ENCODE results near the gene TAPT1. TPM values are rescaled to one million over a fixed set of nuclear protein-coding genes. Genes with fewer than 3 reads are reported as not detected.

Gene TAPT1
- total RNA-seq, 2 experiments from 2014 or later, result 35.6 TPM

DNA sequence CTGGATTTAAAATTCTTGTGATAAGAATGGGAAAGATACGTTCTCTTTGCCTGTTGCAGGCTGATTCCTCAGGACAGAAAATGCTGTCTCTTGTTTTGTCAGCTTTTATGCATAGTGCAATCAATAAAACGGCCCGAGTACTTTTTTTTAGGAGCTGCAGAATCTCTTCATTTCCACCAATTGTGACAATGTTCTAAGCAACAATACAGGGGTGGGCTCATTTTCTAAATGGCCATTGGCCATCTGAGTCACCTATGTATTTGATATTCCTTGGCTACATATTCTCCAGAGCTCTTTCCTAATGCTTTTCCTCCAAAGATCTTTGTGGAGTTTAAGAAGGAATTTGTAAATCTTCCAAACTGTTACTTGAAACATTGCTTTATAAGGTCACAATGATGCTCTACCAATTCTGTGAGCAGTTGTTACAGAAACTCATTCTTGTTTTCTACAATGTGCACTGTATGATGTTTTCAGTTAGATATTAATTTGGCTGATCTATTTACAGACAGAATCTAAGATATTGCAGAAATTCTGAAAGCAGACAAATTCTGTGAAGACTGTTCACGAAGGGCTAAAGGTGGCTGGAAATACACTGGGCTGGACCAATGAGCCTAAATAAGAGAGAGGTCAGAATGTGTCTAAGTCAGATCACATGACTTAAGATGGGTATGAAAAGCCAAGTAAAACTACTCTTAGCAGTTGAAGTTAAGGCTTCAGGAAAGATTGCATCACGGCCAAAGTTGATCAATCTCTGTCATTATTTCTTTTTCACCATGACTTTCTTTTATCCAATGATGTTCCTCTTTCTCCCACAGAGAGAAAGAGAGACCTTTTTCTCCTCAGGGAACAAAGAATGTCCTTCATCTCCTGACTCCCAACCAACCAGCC is 33.4 kb downstream of the TAPT1 start:
- no peak overlapping the region for H3K27ac Mint-ChIP-seq
- H3K36me3 Mint-ChIP-seq, result peaks cover 19% of the 10 kb centered on the region
- no peaks in the 10 kb centered on the region for H3K9me3 Mint-ChIP-seq

GRCh38 chr4:16192057-16192456 is 34.2 kb downstream of the TAPT1 start:
- ChIA-PET CTCF (no interaction called here), POLR2A (no interaction called here)
- no peaks in the 10 kb centered on the region for H3K9me3 Mint-ChIP-seq

More for the DNA sequence above, 33.4 kb downstream of the TAPT1 start:
- POLR2A ChIA-PET, result no interaction called here
- Mint-ChIP-seq H3K4me1 (ENCODE audit: low read depth) (peaks cover 16% of the 10 kb centered on the region), H3K4me3 (no peak overlapping the region), H3K27me3 (no peaks in the 10 kb centered on the region)
- CTCF ChIA-PET, result interaction anchor here (1.3 kb wide), 1 partner anchor 13 kb away, joined by 5 read pairs; no protein-coding TSS in a partner anchor
- no peak for DNase-seq
- intact Hi-C loops (cut with micrococcal nuclease), result no loop called here

GRCh38 chr4:16187455-16187854 is 38.8 kb downstream of the TAPT1 start:
- Mint-ChIP-seq H3K27ac (no peak overlapping the region), H3K27me3 (no peaks in the 10 kb centered on the region), H3K4me3 (no peak overlapping the region), H3K9me3 (no peaks in the 10 kb centered on the region), H3K4me1 (ENCODE audit: low read depth) (no peaks in the 10 kb centered on the region), H3K36me3 (peaks cover 15% of the 10 kb centered on the region)
- ChIA-PET CTCF (interaction anchor here (0.9 to 1.5 kb wide), 2 partner anchors 13 to 19 kb away, joined by 3 to 4 read pairs; no protein-coding TSS in a partner anchor), POLR2A (no interaction called here)
- intact Hi-C loops (cut with micrococcal nuclease), result no loop called here
- DNase-seq, result no peak

More at GRCh38 chr4:16192057-16192456, 34.2 kb downstream of the TAPT1 start:
- H3K36me3 Mint-ChIP-seq, result peaks cover 19% of the 10 kb centered on the region
- no peak overlapping the region for H3K27ac Mint-ChIP-seq
- H3K27me3 Mint-ChIP-seq, result no peaks in the 10 kb centered on the region
- no peak overlapping the region for H3K4me3 Mint-ChIP-seq
- no peak for DNase-seq
- intact Hi-C loops (cut with micrococcal nuclease), result no loop called here
- peaks cover 14% of the 10 kb centered on the region for H3K4me1 Mint-ChIP-seq (ENCODE audit: low read depth)

DNA sequence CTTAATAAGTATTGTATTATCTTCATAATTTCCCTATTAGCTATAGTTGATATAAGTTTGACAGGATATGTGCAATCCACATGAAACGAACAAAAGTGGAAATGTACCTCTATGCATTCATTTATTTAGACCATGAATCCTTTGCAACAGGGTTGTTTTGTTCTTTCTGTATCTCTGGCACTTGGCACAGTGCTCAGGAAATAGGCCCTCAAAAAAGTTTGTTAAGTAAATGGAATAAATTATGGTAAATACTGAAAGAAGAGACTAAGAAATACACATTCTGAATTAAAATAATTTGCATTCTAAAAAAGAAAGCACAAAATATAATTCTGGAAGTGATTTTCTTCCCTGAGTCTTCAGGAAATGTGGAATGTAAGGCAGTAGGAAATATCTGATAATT is 39.3 kb downstream of the TAPT1 start:
- Mint-ChIP-seq H3K27me3 (no peaks in the 10 kb centered on the region), H3K36me3 (peaks cover 15% of the 10 kb centered on the region), H3K27ac (no peak overlapping the region), H3K4me1 (ENCODE audit: low read depth) (no peaks in the 10 kb centered on the region), H3K9me3 (no peaks in the 10 kb centered on the region), H3K4me3 (no peak overlapping the region)
- CTCF ChIA-PET, result interaction anchor here (0.9 to 1.5 kb wide), 2 partner anchors 13 to 19 kb away, joined by 3 to 4 read pairs; no protein-coding TSS in a partner anchor
- intact Hi-C loops (cut with micrococcal nuclease), result no loop called here
- POLR2A ChIA-PET, result no interaction called here
- no peak for DNase-seq

GRCh38 chr4:16183604-16184003 is 42.7 kb downstream of the TAPT1 start:
- H3K4me3 Mint-ChIP-seq, result no peak overlapping the region
- H3K36me3 Mint-ChIP-seq, result peaks cover 7% of the 10 kb centered on the region
- no peaks in the 10 kb centered on the region for H3K9me3 Mint-ChIP-seq
- ChIA-PET POLR2A (no interaction called here), CTCF (interaction anchor here (1.4 kb wide), 1 partner anchor 81 kb away, joined by 8 read pairs; no protein-coding TSS in a partner anchor)
- intact Hi-C loops (cut with micrococcal nuclease), result no loop called here
- no peaks in the 10 kb centered on the region for H3K4me1 Mint-ChIP-seq (ENCODE audit: low read depth)
- no peaks in the 10 kb centered on the region for H3K27me3 Mint-ChIP-seq
- DNase-seq, result no peak
- no peak overlapping the region for H3K27ac Mint-ChIP-seq

- H3K9me3 Mint-ChIP-seq, result no peaks in the 10 kb centered on the region
Observed at GRCh38 chr4:16176621-16177020, 49.6 kb downstream of the TAPT1 start.

DNA sequence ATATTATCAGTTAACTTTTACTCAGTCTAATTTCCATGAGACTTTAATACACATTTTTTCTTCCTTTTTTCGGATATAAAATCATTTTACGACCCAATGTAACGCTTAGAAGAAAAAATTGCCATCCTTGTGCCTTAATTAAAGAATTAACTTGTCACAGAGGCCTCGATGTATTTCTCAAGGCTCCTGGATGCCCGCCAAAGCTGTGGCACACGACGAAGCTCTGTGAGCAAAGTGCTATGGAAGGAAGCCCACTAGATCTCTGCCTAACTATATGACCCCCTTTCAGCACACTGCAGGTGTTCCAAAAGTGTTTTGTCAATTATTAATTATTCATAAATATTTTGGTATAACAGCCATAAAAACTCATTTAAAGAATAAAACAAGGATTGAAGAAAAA is 54.4 kb downstream of the TAPT1 start:
- no peaks in the 10 kb centered on the region for H3K27me3 Mint-ChIP-seq
- intact Hi-C loops (cut with micrococcal nuclease), result no loop called here
- CTCF ChIA-PET, result no interaction called here
- DNase-seq, result no peak
- H3K36me3 Mint-ChIP-seq, result peaks cover 15% of the 10 kb centered on the region
- H3K27ac Mint-ChIP-seq, result no peak overlapping the region
- POLR2A ChIA-PET, result no interaction called here
- no peak overlapping the region for H3K4me3 Mint-ChIP-seq
- H3K4me1 Mint-ChIP-seq (ENCODE audit: low read depth), result no peaks in the 10 kb centered on the region
- no peaks in the 10 kb centered on the region for H3K9me3 Mint-ChIP-seq

More at GRCh38 chr4:16176621-16177020, 49.6 kb downstream of the TAPT1 start:
- Mint-ChIP-seq H3K36me3 (peaks cover 10% of the 10 kb centered on the region), H3K4me3 (no peak overlapping the region), H3K27me3 (no peaks in the 10 kb centered on the region), H3K27ac (no peak overlapping the region), H3K4me1 (ENCODE audit: low read depth) (no peaks in the 10 kb centered on the region)
- DNase-seq, result no peak
- ChIA-PET POLR2A (no interaction called here), CTCF (interaction anchor here (2.1 kb wide), 1 partner anchor 29 kb away, joined by 4 read pairs; no protein-coding TSS in a partner anchor)
- intact Hi-C loops (cut with micrococcal nuclease), result no loop called here

DNA sequence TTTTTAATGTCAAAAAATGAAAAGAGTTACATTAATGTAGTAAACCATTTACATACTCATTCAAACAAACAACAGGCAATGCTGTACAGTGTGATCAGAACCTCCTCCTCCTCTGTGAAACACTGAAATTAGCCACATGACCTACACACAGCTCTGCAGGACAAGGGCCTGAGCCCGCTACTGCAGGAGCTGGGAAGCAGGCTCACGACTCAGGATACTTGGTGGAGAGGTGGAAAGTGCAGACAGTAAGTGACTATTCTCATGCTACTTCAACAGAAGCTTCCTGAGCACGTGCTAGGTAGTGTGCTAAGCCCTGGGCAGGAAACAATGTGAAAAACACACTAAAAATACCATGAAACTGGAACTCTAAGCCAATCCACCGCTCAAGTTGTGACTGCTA is 56.8 kb downstream of the TAPT1 start:
- H3K9me3 Mint-ChIP-seq, result no peaks in the 10 kb centered on the region
- H3K36me3 Mint-ChIP-seq, result peaks cover 31% of the 10 kb centered on the region
- intact Hi-C loops (cut with micrococcal nuclease), result no loop called here
- H3K4me1 Mint-ChIP-seq (ENCODE audit: low read depth), result no peaks in the 10 kb centered on the region
- POLR2A ChIA-PET, result no interaction called here
- CTCF ChIA-PET, result interaction anchor here (1.3 kb wide), 1 partner anchor 36 kb away, joined by 3 read pairs; no protein-coding TSS in a partner anchor
- no peak for DNase-seq
- no peak overlapping the region for H3K27ac Mint-ChIP-seq
- no peaks in the 10 kb centered on the region for H3K27me3 Mint-ChIP-seq
- H3K4me3 Mint-ChIP-seq, result no peak overlapping the region

DNA sequence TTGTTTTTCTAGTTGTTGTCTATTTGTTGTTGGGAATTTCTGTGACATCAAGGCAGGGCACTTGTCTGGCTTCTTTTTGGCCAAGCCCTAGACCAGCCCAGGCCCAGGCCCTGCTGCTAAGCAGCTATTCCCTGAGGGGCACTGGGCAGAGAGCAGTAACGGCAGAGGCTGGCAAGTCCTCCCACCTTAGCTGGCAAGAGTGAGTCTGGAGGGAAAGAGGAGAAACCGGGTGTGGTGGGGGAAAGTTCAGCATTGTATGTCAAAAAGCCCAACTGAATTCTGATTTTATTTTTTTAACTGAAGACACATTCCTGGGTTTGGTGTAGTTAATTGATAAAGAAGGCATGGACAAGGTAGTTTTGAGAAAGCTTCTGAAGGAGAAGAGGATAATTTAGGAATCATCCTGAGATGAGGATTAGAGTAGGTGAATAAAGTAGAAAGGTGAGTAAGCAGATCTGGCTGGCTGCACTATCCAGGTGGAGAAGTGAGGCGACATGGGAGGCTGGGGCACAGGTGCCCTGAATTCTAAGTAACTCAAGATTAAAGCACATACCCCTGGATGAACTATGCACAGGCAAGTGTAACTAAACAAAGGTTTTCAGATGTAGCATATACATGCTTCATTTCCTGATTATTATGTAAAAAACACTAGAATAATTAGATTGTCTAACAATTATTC is 57.4 kb downstream of the TAPT1 start:
- intact Hi-C loops (cut with micrococcal nuclease), result no loop called here
- H3K4me3 Mint-ChIP-seq, result no peak overlapping the region
- H3K36me3 Mint-ChIP-seq, result peaks cover 34% of the 10 kb centered on the region
- H3K9me3 Mint-ChIP-seq, result no peaks in the 10 kb centered on the region
- ChIA-PET CTCF (no interaction called here), POLR2A (no interaction called here)
- no peak overlapping the region for H3K27ac Mint-ChIP-seq
- no peaks in the 10 kb centered on the region for H3K4me1 Mint-ChIP-seq (ENCODE audit: low read depth)
- H3K27me3 Mint-ChIP-seq, result no peaks in the 10 kb centered on the region
- no peak for DNase-seq

DNA sequence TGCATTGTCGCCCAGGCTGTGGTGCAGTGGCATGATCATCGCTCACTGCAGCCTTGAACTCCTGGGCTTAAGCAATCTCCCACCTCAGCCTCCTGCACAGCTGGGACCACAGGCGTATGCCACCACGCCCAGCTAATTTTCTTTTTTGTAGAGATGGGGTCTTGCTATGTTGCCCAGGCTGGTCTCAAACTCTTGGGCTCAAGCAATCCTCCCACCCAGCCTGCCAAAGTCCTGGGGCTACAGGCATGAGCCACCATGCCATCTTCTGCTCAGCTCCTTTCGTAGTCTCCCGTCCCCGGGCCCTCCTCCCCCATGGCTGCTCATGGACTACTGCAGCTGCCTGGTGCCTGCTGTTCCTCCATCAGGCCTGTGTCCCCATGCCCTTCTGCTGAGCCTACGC is 58.1 kb downstream of the TAPT1 start:
- H3K9me3 Mint-ChIP-seq, result no peaks in the 10 kb centered on the region
- no peak overlapping the region for H3K4me3 Mint-ChIP-seq
- no peak overlapping the region for H3K27ac Mint-ChIP-seq
- ChIA-PET CTCF (no interaction called here), POLR2A (no interaction called here)
- DNase-seq, result no peak
- H3K36me3 Mint-ChIP-seq, result peaks cover 40% of the 10 kb centered on the region
- H3K27me3 Mint-ChIP-seq, result no peaks in the 10 kb centered on the region
- no peaks in the 10 kb centered on the region for H3K4me1 Mint-ChIP-seq (ENCODE audit: low read depth)
- intact Hi-C loops (cut with micrococcal nuclease), result no loop called here

DNA sequence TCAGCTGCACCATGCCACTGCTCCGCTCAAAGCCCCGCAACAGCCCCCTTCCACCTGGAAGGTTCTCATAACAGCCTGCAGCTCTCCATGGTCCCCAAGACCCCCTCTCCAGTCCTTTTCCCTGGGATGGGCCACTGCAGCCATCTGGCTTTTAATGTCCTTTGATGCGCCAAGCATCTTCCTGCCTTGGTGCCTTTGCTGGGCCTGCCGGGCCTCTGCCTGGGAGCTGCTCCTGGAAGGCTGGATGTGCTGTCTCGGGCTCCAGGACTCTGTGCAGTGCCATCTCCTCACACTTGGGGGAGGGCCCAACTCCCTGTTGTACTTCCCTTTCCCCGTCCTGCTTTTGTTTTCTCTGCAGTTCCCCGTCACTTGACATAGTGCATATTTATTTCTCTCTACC is 60.3 kb downstream of the TAPT1 start:
- no peak overlapping the region for H3K4me3 Mint-ChIP-seq
- CTCF ChIA-PET, result no interaction called here
- H3K27ac Mint-ChIP-seq, result no peak overlapping the region
- no peak for DNase-seq
- H3K27me3 Mint-ChIP-seq, result no peaks in the 10 kb centered on the region
- H3K36me3 Mint-ChIP-seq, result peaks cover 51% of the 10 kb centered on the region
- H3K4me1 Mint-ChIP-seq (ENCODE audit: low read depth), result no peaks in the 10 kb centered on the region
- POLR2A ChIA-PET, result no interaction called here
- H3K9me3 Mint-ChIP-seq, result no peaks in the 10 kb centered on the region
- intact Hi-C loops (cut with micrococcal nuclease), result no loop called here

- peaks cover 39% of the 10 kb centered on the region for H3K36me3 Mint-ChIP-seq
- H3K4me3 Mint-ChIP-seq, result no peak overlapping the region
- DNase-seq, result no peak
- no peak overlapping the region for H3K27ac Mint-ChIP-seq
- ChIA-PET CTCF (no interaction called here), POLR2A (no interaction called here)
- intact Hi-C loops (cut with micrococcal nuclease), result no loop called here
- H3K9me3 Mint-ChIP-seq, result no peaks in the 10 kb centered on the region
- H3K27me3 Mint-ChIP-seq, result no peaks in the 10 kb centered on the region
- no peaks in the 10 kb centered on the region for H3K4me1 Mint-ChIP-seq (ENCODE audit: low read depth)
Observed at GRCh38 chr4:16162891-16163290, 63.4 kb downstream of the TAPT1 start.
